GM12872 (cell line): ENCODE data around the gene TSPAN1.

ENCODE experiments used
- TF ChIP-seq, protein P1 (sequence below): IDR thresholded peaks from 3 replicates; pipeline ENCODE4 v1.5.1; 2011; ENCODE audit warnings: low read depth, mild to moderate bottlenecking, low read length, moderate library complexity; ENCODE audit not compliant: insufficient read depth

The TSPAN1 gene

DNA sequence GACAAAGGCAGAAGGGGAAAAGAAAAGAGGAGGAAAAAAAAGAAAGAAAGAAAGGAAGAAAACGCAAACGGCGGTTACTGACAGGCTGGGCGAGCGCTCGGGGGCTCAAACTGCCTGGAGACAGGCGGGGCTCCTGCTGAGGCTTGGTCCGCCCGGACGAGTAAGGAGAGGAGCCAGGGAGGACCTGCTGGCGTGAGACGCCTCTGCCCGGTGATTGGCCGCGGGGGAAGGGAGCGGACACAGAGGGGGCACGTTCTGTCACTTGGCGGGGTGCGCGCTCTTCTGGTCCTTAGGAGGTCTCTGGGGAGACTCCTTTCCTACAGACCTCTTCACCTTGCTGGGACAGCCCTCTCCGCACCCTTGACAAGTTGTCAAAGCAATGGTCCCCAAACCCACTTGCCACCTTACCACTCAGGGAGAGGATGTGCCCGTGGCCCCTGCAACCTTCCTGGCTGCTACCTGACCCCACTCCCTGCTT lies 41.7 kb upstream of the TSPAN1 start:
- TF ChIP-seq, protein P1, sequence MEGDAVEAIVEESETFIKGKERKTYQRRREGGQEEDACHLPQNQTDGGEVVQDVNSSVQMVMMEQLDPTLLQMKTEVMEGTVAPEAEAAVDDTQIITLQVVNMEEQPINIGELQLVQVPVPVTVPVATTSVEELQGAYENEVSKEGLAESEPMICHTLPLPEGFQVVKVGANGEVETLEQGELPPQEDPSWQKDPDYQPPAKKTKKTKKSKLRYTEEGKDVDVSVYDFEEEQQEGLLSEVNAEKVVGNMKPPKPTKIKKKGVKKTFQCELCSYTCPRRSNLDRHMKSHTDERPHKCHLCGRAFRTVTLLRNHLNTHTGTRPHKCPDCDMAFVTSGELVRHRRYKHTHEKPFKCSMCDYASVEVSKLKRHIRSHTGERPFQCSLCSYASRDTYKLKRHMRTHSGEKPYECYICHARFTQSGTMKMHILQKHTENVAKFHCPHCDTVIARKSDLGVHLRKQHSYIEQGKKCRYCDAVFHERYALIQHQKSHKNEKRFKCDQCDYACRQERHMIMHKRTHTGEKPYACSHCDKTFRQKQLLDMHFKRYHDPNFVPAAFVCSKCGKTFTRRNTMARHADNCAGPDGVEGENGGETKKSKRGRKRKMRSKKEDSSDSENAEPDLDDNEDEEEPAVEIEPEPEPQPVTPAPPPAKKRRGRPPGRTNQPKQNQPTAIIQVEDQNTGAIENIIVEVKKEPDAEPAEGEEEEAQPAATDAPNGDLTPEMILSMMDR = no peak

GRCh38 chr1:46133781-46134350 lies 41.0 kb upstream of the TSPAN1 start:
- TF ChIP-seq, protein P1 = no peak

GRCh38 chr1:46134660-46135331 lies 40.1 kb upstream of the TSPAN1 start:
- TF ChIP-seq, protein P1 = no peak

DNA sequence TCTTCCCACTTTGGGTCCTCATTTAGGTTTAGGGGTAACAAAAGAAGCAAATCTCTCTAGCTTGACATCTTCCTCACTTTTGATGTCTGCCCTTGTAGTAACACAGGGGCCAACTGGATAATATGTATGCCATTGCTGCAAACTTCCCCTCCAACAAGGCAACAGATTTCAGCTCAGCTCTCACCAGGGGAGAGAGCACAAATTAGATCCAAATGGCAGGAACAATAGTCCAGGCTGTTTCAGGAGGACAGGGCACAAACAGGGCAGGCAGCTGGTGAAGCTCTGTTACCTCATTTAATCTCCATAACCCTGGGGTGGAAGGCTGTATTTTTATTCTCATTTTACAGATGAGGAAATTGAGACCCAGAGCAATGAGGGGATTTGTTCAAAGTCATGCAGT lies 38.2 kb upstream of the TSPAN1 start:
- TF ChIP-seq, protein P1 = no peak

- TF ChIP-seq, protein P1 = no peak
Observed at GRCh38 chr1:46137916-46138315, 37.0 kb upstream of the TSPAN1 start.

DNA sequence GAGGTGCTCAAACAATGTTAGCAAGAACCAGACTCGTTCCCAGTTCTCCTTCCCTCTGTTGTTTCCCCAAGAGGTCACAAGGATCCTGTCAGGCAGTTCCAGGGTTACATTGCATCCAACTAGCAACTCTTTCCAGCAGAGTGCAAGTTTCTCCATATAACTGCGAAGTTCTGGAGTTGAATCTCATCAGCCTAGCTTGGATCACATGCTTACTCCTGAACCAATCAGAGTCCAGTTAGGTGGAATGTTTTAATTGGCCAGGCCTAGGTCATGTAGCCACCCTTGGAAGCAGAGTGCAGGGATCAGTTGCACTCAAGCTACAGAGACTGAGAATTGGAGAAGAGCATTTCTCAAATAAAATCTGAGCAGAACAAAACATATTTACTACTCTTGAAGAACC lies 26.6 kb upstream of the TSPAN1 start:
- TF ChIP-seq, protein P1 = no peak

- TF ChIP-seq, protein P1 = no peak
Observed at GRCh38 chr1:46150085-46150484, 24.8 kb upstream of the TSPAN1 start.
